ENCODE results near the gene CHIC2. TPM values are rescaled to one million over a fixed set of nuclear protein-coding genes. Genes with fewer than 3 reads are reported as not detected.

Gene CHIC2
- total and polyA plus RNA-seq, 2 of the 8 experiments (the other 6 are each of a cell fraction or from before 2014, with no cell fraction given): 4.5 to 10.9 TPM

GRCh38 chr4:54041933-54042332 is 22.5 kb downstream of the CHIC2 start (continued):
- TF ChIP-seq CTCF (IDR thresholded peaks at IDR 0.05; ENCODE audit: control extremely low read depth in 1 of 3, insufficient read depth in 1 of 3, low read depth in 1 of 3, low read length in 3 of 3) (no peak), KDM4A (IDR thresholded peaks at IDR 0.05; ENCODE audit: low read depth, low read length, severe bottlenecking) (no peak), EGR1 (IDR thresholded peaks at IDR 0.05; ENCODE audit: borderline replicate concordance, low read depth, low read length) (no peak), E2F6 (IDR thresholded peaks at IDR 0.05) (no peak), GABPA (IDR thresholded peaks at IDR 0.05; ENCODE audit: borderline replicate concordance, insufficient read depth, low read length) (no peak), ZNF274 (IDR thresholded peaks at IDR 0.05; ENCODE audit: borderline replicate concordance, extremely low read depth, low read length) (no peak), RXRA (IDR thresholded peaks at IDR 0.05; ENCODE audit: insufficient read depth, low read depth, low read length) (no peak), YY1 (IDR thresholded peaks at IDR 0.05; ENCODE audit: low read depth, low read length) (no peak), RNF2 (IDR thresholded peaks at IDR 0.05; ENCODE audit: borderline replicate concordance, low read depth, low read length, missing control alignments, poor library complexity, severe bottlenecking) (no peak), FOSL1 (IDR thresholded peaks at IDR 0.05; ENCODE audit: insufficient read depth, low read depth, low read length) (no peak), POU5F1 (IDR thresholded peaks at IDR 0.05; ENCODE audit: low read depth, low read length) (no peak)

Measured in H1 (cell line).